Peyer's patch (tissue), 4 donors: ENCODE results near the gene PGBD5.

Experiments used
- POLR2A ChIP-seq, 2 donors: fragments of 450-650 bp; IDR thresholded peaks; one replicate each; pipeline ENCODE4 v1.5.1; 2017; ENCODE audit warnings: antibody characterized with exemption in 2 of 2, mild to moderate bottlenecking in 2 of 2, moderate library complexity in 2 of 2
- TF ChIP-seq, protein P1 (sequence below), 6 experiments: fragments of 450-650 bp in 4 of 6; fragments of 200-600 bp in 2 of 6; sonication (generic) in 1 of 6; IDR thresholded peaks; one replicate each; pipeline ENCODE4 v1.5.1; 2017 to 2019; ENCODE audit warnings: antibody characterized with exemption in 6 of 6, mild to moderate bottlenecking in 3 of 6, moderate library complexity in 1 of 6

DNA sequence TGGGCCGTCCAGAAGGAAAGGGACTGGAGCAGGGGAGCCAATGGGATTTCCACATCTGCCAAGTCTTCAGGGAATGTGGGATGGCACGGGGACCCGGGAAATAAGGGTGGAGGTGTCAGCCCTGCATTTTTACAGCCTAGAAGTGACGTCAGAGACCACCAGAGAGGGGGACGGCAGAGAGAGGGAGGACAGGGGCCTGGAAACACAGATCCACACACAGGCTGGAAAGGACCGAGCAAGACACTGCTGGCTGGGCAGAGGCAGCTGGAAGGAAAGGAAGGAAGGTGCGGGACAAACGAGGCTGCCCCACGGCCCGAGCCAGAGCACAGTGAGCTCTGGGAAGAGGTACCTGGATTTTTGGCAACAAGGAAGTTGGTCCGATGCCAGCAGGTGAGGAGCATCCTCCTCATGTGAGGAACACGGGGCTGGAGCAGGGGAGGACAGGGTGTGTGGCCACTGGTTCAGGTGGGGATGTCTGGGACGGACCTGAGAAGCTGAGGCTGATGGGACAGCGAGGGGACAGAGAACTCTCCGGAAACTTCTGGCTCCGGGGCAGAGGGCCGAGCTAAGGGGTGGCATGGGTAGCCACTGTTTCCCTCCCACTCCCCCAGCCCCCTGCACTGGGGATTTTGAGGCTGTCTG is 138.3 kb downstream of the PGBD5 start:
- TF ChIP-seq, protein P1, sequence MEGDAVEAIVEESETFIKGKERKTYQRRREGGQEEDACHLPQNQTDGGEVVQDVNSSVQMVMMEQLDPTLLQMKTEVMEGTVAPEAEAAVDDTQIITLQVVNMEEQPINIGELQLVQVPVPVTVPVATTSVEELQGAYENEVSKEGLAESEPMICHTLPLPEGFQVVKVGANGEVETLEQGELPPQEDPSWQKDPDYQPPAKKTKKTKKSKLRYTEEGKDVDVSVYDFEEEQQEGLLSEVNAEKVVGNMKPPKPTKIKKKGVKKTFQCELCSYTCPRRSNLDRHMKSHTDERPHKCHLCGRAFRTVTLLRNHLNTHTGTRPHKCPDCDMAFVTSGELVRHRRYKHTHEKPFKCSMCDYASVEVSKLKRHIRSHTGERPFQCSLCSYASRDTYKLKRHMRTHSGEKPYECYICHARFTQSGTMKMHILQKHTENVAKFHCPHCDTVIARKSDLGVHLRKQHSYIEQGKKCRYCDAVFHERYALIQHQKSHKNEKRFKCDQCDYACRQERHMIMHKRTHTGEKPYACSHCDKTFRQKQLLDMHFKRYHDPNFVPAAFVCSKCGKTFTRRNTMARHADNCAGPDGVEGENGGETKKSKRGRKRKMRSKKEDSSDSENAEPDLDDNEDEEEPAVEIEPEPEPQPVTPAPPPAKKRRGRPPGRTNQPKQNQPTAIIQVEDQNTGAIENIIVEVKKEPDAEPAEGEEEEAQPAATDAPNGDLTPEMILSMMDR (IDR thresholded peaks at IDR 0.05) = no peak
- no peak for TF ChIP-seq POLR2A (IDR thresholded peaks at IDR 0.05)
